Neural progenitor cell (in vitro differentiated cells): ENCODE measurements around the gene SCN1B.

ENCODE experiments used
- EZH2 ChIP-seq: fragments of 200-600 bp; sonication (generic); IDR thresholded peaks from 2 replicates; pipeline ENCODE4 v1.6.1; 2017; ENCODE audit warnings: antibody characterized with exemption, mild to moderate bottlenecking, moderate library complexity
- EZH2phosphoT487 ChIP-seq: fragments of 200-600 bp; sonication (generic); IDR thresholded peaks from 2 replicates; pipeline ENCODE4 v1.6.1; 2017; ENCODE audit warnings: antibody characterized with exemption
- TF ChIP-seq, protein P1 (sequence below): fragments of 200-600 bp; sonication (generic); IDR thresholded peaks from 2 replicates; pipeline ENCODE4 v1.5.1; 2017; ENCODE audit warnings: antibody characterized with exemption, mild to moderate bottlenecking

DNA sequence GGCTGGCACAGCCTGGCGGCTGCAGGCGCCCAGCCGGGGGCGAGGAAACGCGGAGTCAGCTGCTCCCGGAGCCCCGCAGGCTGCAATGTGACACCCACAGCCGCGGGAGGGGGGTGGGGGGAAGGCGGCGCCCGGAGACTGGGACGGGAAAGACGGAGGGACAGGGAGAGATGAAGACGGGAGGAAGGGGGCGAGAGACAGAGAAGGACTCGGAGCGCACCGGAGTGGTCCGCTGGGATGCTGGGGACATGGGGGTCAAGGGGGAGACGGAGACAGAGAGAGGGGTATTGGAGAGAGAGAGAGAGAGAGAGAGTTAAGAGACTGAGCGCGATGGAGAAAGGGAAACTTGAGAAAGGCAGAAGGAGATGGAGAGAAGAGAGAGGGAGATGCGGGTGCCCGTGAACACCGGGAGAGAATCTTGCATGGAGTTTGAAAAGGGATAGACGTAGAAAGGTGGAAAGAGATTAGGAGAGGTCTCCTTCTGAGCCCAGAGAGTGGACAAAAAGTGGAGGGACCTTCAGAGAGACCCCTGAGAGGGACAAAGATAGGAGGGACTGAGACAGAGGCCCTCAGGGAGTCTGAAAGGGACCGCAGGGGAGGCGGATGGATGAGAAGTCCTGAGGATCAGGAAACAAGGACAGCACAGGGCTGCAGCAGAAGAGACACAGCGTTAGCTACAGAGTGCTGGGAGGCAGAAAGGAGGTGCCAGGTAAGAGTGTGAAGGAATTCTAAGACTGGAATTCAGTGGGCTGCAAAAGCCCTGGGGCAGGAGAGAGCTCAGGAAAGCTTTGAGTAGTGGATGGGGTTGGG is 1.0 kb downstream of the SCN1B start:
- TF ChIP-seq, protein P1, sequence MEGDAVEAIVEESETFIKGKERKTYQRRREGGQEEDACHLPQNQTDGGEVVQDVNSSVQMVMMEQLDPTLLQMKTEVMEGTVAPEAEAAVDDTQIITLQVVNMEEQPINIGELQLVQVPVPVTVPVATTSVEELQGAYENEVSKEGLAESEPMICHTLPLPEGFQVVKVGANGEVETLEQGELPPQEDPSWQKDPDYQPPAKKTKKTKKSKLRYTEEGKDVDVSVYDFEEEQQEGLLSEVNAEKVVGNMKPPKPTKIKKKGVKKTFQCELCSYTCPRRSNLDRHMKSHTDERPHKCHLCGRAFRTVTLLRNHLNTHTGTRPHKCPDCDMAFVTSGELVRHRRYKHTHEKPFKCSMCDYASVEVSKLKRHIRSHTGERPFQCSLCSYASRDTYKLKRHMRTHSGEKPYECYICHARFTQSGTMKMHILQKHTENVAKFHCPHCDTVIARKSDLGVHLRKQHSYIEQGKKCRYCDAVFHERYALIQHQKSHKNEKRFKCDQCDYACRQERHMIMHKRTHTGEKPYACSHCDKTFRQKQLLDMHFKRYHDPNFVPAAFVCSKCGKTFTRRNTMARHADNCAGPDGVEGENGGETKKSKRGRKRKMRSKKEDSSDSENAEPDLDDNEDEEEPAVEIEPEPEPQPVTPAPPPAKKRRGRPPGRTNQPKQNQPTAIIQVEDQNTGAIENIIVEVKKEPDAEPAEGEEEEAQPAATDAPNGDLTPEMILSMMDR: no peak
- TF ChIP-seq EZH2 (no peak), EZH2phosphoT487 (no peak)
